ENCODE data around the gene CENPV. TPM values are rescaled to one million over a fixed set of nuclear protein-coding genes. Genes with fewer than 3 reads are reported as not detected.
"Not testable (repeated sequence)": the region's sequence is repeated elsewhere in the genome, so short reads cannot be mapped to it uniquely, and the experiment has no call there.

The CENPV gene
- total RNA-seq, 2 donors from 2014 or later, result 15.8 to 16.9 TPM

DNA sequence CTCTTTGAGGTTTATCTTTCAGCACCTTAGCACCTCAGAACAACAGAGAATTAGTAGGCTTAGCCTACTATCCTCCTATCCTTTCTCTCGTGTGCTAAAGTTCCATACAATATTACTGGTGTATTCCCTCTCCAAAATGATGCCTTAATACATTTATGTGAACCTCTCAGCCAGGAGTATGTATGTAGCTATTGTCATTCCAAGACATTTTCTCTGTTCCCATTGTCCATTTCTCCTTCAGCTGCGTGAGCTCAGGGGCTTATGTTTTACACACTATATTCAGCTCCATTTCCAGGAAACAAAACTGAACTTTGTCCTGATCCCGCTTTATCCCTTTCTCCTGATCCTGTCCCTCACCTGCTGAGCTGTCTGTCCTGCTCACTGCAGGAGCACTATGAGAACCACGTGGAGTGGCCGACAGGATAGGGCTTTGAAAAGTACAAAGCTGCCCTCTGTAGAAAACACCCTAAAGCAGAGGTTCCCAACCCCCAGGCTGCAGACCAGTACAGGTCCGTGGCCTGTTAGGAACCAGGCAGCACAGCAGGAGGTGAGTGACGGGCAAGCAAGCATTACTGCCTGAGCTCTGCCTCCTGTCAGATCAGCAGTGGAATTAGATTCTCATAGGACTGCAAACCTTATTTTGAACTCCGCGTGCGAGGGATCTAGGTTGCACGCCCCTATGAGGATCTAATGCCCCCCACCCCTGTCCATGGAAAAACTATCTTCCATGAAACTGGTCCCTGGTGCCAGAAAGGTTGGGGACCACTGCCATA is 55.7 kb downstream of the CENPV start:
- Histone ChIP-seq H3K27ac (no peak overlapping the region), H3K27me3 (no peaks in the 10 kb centered on the region), H3K36me3 (no peaks in the 10 kb centered on the region), H3K4me3 (no peak overlapping the region), H3K4me1 (no peaks in the 10 kb centered on the region), H3K9me3 (no peaks in the 10 kb centered on the region)
- no peak for DNase-seq (ENCODE audit: low spot score)
- TF ChIP-seq CTCF (IDR thresholded peaks at IDR 0.05), result no peak

DNA sequence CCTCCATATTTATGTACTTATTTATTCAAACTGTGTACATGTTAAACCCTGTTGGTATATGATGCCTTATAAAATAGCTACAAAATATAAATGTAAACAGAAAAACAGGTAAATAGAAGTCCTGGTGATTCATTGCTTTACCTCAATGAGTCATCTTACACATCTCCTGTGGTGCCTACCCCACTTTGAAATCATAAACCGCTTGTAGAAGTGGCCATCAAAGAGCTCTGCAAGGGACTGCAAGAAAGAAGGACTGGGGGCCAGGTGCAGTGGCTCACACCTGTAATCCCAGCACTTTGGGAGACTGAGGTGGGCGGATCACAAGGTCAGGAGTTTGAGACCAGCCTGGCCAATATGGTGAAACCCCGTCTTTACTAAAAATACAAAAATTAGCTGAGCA is 57.2 kb downstream of the CENPV start:
- not testable (repeated sequence) for H3K36me3 ChIP-seq; H3K27ac ChIP-seq; H3K27me3 ChIP-seq; H3K9me3 ChIP-seq; H3K4me1 ChIP-seq; H3K4me3 ChIP-seq; DNase-seq (ENCODE audit: low spot score)

- Histone ChIP-seq H3K4me3 (no peak overlapping the region), H3K9me3 (no peaks in the 10 kb centered on the region), H3K36me3 (no peaks in the 10 kb centered on the region), H3K27me3 (no peaks in the 10 kb centered on the region), H3K4me1 (no peaks in the 10 kb centered on the region), H3K27ac (no peak overlapping the region)
- DNase-seq (ENCODE audit: low spot score), result no peak
- no peak for TF ChIP-seq CTCF (IDR thresholded peaks at IDR 0.05)
Measured at GRCh38 chr17:16294560-16294959, 58.7 kb downstream of the CENPV start.

DNA sequence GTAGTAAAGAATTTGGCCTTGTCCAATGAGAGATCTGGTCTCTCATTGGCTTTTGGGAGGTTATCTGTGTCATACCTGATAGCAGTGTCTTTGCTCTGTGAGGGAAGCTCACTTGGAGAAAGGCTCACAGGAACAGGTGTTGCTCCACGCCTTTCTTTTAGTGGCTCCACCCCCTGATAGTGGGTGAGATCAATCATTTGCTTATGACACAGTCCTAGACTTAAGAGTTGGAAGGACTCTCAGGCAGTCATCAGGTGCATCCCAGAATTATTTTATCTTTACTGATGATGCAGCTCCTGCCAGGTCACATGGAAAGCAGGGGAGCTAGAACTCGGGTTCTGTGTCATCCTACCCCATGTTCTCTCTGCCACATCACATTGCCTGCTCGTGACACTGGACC is 59.3 kb downstream of the CENPV start:
- no peak overlapping the region for H3K27ac ChIP-seq
- H3K4me3 ChIP-seq, result no peak overlapping the region
- DNase-seq (ENCODE audit: low spot score), result no peak
- no peak for TF ChIP-seq CTCF (IDR thresholded peaks at IDR 0.05)
- H3K9me3 ChIP-seq, result no peaks in the 10 kb centered on the region
- no peaks in the 10 kb centered on the region for H3K4me1 ChIP-seq
- no peaks in the 10 kb centered on the region for H3K27me3 ChIP-seq
- no peaks in the 10 kb centered on the region for H3K36me3 ChIP-seq

Other genes starting within 250 kb of the CENPV start
- 10 to 100 TPM; 79.7 to 84.3 TPM for gene NCOR1, start 137.9 kb downstream of the CENPV start, total RNA-seq
- gene PIGL, start 136.3 kb downstream of the CENPV start, total RNA-seq, result 10 to 100 TPM; 10.3 to 14.0 TPM
- gene UBB, start 27.6 kb upstream of the CENPV start, total RNA-seq, result 1,000 to 10,000 TPM in 1 of 2 donors, 100 to 1,000 TPM in 1; 862 to 1,091 TPM
- gene TRPV2, start 62.1 kb upstream of the CENPV start, total RNA-seq, result 10 to 100 TPM in 1 of 2 donors, 1 to 10 TPM in 1; 6.7 to 15.0 TPM
- 1 to 10 TPM in 1 of 2 donors, under 1 TPM in 1; 0.93 to 2.6 TPM for gene LRRC75A, start 138.7 kb upstream of the CENPV start, total RNA-seq
- gene ZNF287, start 215.7 kb upstream of the CENPV start, total RNA-seq, result 1 to 10 TPM; 5.2 to 8.7 TPM

Data from right atrium auricular region (tissue), 2 donors.